ENCODE data around the gene OR5AU1.

The OR5AU1 gene

GRCh38 chr14:21155963-21156362, at the start of gene OR5AU1:
Gene OR5AU1 (minus strand): TSS chr14:21156063. CDS start chr14:21155872, 191 bp downstream.
- DNase-seq, result no peak

GRCh38 chr14:21205026-21205677, 49.3 kb upstream of the OR5AU1 start:
- no peak for DNase-seq

GRCh38 chr14:21204167-21205025, 48.5 kb upstream of the OR5AU1 start:
- DNase-seq, result no peak

GRCh38 chr14:21203470-21204166, 47.8 kb upstream of the OR5AU1 start:
- no peak for DNase-seq

- DNase-seq, result no peak
These were observed 46.8 kb upstream of the OR5AU1 start for GRCh38 chr14:21202463-21203358.

GRCh38 chr14:21201732-21202462, 46.0 kb upstream of the OR5AU1 start:
- DNase-seq, result no peak

- DNase-seq, result no peak
These were observed 45.0 kb upstream of the OR5AU1 start for GRCh38 chr14:21200752-21201461.

GRCh38 chr14:21199611-21200560, 44.0 kb upstream of the OR5AU1 start:
- DNase-seq, result no peak

GRCh38 chr14:21197418-21198205, 41.7 kb upstream of the OR5AU1 start:
- DNase-seq, result no peak

GRCh38 chr14:21194597-21194996, 38.7 kb upstream of the OR5AU1 start:
- DNase-seq, result no peak

GRCh38 chr14:21192875-21193535, 37.1 kb upstream of the OR5AU1 start:
- no peak for DNase-seq

- no peak for DNase-seq
These were observed 36.6 kb upstream of the OR5AU1 start for GRCh38 chr14:21192447-21192822.

- DNase-seq, result peak in 2 of 4 experiments; percentile 31 to 58
These were observed 36.1 kb upstream of the OR5AU1 start for GRCh38 chr14:21191809-21192446.

- DNase-seq, result no peak
These were observed 35.5 kb upstream of the OR5AU1 start for GRCh38 chr14:21191261-21191808.

- no peak for DNase-seq
These were observed 29.6 kb upstream of the OR5AU1 start for GRCh38 chr14:21185491-21185890.

- no peak for DNase-seq
These were observed 28.4 kb upstream of the OR5AU1 start for GRCh38 chr14:21184254-21184653.

- no peak for DNase-seq
These were observed 26.3 kb upstream of the OR5AU1 start for GRCh38 chr14:21182166-21182565.

GRCh38 chr14:21171128-21171527, 15.3 kb upstream of the OR5AU1 start:
- DNase-seq, result no peak
